Activated CD8-positive, alpha-beta T cell treated with anti-CD3 and anti-CD28 coated beads, Interleukin-2, amount 10 ng/mL, durations not matched to agents 7 days and 5 days (primary cell): Measurements from ENCODE around the gene TRERF1. TPM values are rescaled to one million over a fixed set of nuclear protein-coding genes. Genes with fewer than 3 reads are reported as not detected.
"Not testable (repeated sequence)": the region's sequence is repeated elsewhere in the genome, so short reads cannot be mapped to it uniquely, and the experiment has no call there.

Source experiments
- ATAC-seq: fragments of 150-1000 bp; cut with Tn5 transposase; one replicate; pipeline ENCODE4 v1.10.0; 2021; ENCODE audit warnings: moderate library complexity
- CTCF ChIA-PET: fragments of 350-600 bp; sonication (Branson Sonifier 250); formaldehyde crosslinking; loops from one replicate; lab custom pipeline; 2021; ENCODE audit warnings: antibody characterized with exemption; lab: Charles Lee
- POLR2A ChIA-PET: fragments of 350-600 bp; sonication (Branson Sonifier 250); formaldehyde crosslinking; loops from one replicate; lab custom pipeline; 2021; ENCODE audit warnings: antibody characterized with exemption; lab: Charles Lee
- DNase-seq: peaks from one replicate; pipeline ENCODE4 v3.0.0-alpha.2; 2020
- H3K27ac Mint-ChIP-seq: one replicate; pipeline ENCODE4 v1.8.0; 2021; ENCODE audit warnings: mild to moderate bottlenecking, mixed read lengths
- H3K27me3 Mint-ChIP-seq: one replicate; pipeline ENCODE4 v1.8.0; 2021; ENCODE audit warnings: low read depth, mixed read lengths
- H3K36me3 Mint-ChIP-seq: one replicate; pipeline ENCODE4 v1.8.0; 2021; ENCODE audit warnings: low read depth, mixed read lengths
- H3K4me1 Mint-ChIP-seq: one replicate; pipeline ENCODE4 v1.8.0; 2021; ENCODE audit warnings: low read depth, mixed read lengths
- H3K4me3 Mint-ChIP-seq: one replicate; pipeline ENCODE4 v1.8.0; 2021; ENCODE audit warnings: mild to moderate bottlenecking, mixed read lengths
- H3K9me3 Mint-ChIP-seq: one replicate; pipeline ENCODE4 v1.8.0; 2022; ENCODE audit warnings: mixed read lengths; ENCODE audit not compliant: insufficient read depth
- total RNA-seq, 2 experiments: library from RNA; stranded (reverse); gene quantifications; one replicate each; pipeline ENCODE4 v1.2.3, GENCODE V29; 2021

The TRERF1 gene
- total RNA-seq, 2 experiments from 2014 or later = 11.3 to 11.8 TPM

DNA sequence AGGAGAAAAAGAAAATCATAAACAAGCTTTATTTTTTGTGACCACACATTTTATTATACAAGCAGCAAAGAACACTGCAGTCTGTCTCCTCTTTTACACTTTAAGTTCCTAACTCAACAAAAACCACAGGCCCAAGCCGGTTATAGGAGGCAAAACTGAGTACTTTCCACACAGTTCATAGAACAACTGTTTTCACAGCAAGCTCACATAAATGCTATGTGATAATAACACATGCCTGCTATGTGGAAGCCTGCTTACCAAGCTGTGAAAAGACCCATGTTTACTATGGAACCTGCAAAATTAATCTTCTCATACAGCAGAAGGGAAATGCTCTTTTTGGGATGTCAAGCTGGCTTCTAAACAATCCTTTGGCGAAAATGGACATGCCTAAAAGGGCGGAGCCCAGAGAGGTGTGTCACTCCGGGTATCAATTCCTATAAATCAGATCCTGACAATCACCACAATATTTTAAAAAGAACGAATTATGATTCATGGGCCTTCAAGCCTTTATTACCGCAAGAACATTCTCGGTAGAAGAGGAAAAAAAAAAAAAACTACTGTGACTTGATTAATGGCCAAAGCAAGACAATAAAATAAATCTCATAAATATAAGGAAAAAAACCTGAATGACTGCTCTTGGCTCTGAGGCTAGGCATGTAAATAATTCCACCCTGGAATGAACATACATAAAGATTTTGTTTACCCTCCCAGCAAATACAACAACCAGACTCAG is 2.6 kb downstream of the TRERF1 start:
- Mint-ChIP-seq H3K27ac (no peak overlapping the region), H3K9me3 (no peaks in the 10 kb centered on the region), H3K4me1 (peaks cover 56% of the 10 kb centered on the region), H3K27me3 (peaks cover 3% of the 10 kb centered on the region), H3K4me3 (peak overlapping the region; percentile 91), H3K36me3 (peaks cover 41% of the 10 kb centered on the region)
- DNase-seq = no peak
- ATAC-seq = no peak
- CTCF ChIA-PET = interaction anchor here (0.7 to 1.1 kb wide), 6 partner anchors 16 to 235 kb away, joined by 3 to 5 read pairs (median 4); no protein-coding TSS in a partner anchor
- POLR2A ChIA-PET = interaction anchor here (0.6 kb wide), 1 partner anchor 486 kb away, joined by 3 read pairs; no protein-coding TSS in a partner anchor

DNA sequence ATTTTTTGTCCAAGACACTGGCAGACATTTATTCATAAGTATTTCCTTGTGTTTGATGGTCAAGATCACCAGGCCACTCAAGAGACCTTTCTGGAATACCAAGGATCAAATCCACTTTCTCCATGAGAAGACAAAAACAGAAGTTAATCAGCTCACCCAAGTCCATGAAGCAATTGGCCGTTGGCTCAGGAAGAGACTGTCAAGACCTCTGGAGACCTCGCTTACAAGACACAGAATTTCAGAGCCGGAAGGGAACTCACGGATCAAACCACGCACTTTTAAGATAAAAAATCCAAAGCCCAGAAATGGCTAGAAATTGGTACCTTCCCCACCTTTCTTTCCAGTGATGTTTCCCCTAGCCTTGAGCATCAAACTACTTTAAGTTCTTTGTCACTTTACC is 3.3 kb downstream of the TRERF1 start:
- ChIA-PET CTCF (interaction anchor here (0.8 to 1.1 kb wide), 3 partner anchors 58 to 234 kb away, joined by 3 to 5 read pairs (median 4); no protein-coding TSS in a partner anchor), POLR2A (no interaction called here)
- Mint-ChIP-seq H3K4me3 (no peak overlapping the region), H3K27me3 (no peaks in the 10 kb centered on the region), H3K36me3 (peaks cover 41% of the 10 kb centered on the region), H3K4me1 (peaks cover 49% of the 10 kb centered on the region), H3K9me3 (no peaks in the 10 kb centered on the region), H3K27ac (no peak overlapping the region)
- ATAC-seq = no peak
- no peak for DNase-seq

DNA sequence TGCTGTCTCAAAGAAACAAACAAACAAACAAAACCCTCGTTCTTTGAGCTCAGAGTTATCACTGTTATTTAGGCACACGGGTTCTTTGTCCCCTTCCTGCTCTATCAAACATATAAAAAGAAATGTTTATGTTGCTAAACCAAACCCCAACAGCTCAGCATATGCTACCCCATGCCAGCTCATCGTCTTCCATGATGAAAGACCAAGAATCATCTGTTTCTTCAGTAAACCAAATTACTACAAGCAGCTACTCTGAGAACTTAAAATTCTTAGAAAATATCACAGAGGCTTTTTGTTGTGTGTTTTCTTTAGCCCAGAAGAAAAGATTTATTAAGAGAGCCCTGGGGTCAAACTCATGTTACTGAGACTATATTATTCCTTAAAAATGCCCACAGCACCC is 4.7 kb downstream of the TRERF1 start:
- Mint-ChIP-seq H3K27ac (no peak overlapping the region), H3K9me3 (no peaks in the 10 kb centered on the region), H3K4me1 (peaks cover 48% of the 10 kb centered on the region), H3K4me3 (no peak overlapping the region), H3K36me3 (peaks cover 41% of the 10 kb centered on the region), H3K27me3 (no peaks in the 10 kb centered on the region)
- ATAC-seq = no peak
- no peak for DNase-seq
- POLR2A ChIA-PET = interaction anchor here (1.0 kb wide), 1 partner anchor 24 kb away, joined by 4 read pairs; no protein-coding TSS in a partner anchor
- CTCF ChIA-PET = interaction anchor here (1.1 to 2.1 kb wide), 3 partner anchors 57 to 101 kb away, joined by 3 to 11 read pairs (median 10); no protein-coding TSS in a partner anchor

DNA sequence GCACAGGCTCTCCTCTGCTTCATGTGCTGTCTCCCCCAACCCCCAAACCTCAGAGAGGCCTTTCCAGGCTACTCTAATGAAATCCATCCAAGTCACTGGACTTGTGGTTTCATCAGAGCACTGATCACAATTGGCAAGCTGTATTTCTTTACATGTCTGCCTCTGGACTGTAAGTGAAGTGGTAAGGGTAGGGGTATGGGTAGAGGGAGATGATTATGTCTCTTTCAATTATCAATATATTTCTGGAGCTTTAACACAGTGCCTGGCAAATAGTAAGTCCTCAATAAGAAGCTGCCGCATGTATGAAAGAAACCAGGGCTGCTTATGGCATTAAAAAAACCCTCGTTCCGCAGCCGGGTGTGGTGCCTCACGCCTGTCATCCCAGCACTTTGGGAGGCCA is 5.4 kb downstream of the TRERF1 start:
- POLR2A ChIA-PET = interaction anchor here (1.0 kb wide), 1 partner anchor 23 kb away, joined by 4 read pairs; no protein-coding TSS in a partner anchor
- H3K27me3 Mint-ChIP-seq = no peaks in the 10 kb centered on the region
- DNase-seq (no peak), ATAC-seq (no peak)
- no peaks in the 10 kb centered on the region for H3K9me3 Mint-ChIP-seq
- H3K36me3 Mint-ChIP-seq = peaks cover 41% of the 10 kb centered on the region
- no peak overlapping the region for H3K27ac Mint-ChIP-seq
- H3K4me3 Mint-ChIP-seq = no peak overlapping the region
- peaks cover 50% of the 10 kb centered on the region for H3K4me1 Mint-ChIP-seq
- CTCF ChIA-PET = interaction anchor here (1.1 to 2.1 kb wide), 3 partner anchors 57 to 101 kb away, joined by 3 to 11 read pairs (median 10); no protein-coding TSS in a partner anchor

DNA sequence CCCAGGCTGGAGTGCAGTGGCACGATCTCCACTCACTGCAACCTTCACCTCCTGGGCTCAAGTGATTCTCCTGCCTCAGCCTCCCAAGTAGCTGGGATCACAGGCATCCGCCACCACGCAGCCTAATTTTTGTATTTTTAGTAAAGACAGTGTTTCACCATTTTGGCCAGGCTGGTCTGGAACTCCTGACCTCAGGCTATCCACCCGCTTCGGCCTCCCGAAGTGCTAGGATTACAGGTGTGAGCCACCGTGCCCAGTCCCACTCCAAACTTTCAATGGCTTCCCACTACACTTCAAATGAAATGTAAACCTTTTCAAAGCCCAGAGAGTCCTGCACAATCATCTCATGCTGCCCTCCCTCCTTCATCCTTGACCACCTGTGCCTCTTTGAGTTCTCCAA is 5.8 kb downstream of the TRERF1 start:
- ATAC-seq = not testable (repeated sequence)

DNA sequence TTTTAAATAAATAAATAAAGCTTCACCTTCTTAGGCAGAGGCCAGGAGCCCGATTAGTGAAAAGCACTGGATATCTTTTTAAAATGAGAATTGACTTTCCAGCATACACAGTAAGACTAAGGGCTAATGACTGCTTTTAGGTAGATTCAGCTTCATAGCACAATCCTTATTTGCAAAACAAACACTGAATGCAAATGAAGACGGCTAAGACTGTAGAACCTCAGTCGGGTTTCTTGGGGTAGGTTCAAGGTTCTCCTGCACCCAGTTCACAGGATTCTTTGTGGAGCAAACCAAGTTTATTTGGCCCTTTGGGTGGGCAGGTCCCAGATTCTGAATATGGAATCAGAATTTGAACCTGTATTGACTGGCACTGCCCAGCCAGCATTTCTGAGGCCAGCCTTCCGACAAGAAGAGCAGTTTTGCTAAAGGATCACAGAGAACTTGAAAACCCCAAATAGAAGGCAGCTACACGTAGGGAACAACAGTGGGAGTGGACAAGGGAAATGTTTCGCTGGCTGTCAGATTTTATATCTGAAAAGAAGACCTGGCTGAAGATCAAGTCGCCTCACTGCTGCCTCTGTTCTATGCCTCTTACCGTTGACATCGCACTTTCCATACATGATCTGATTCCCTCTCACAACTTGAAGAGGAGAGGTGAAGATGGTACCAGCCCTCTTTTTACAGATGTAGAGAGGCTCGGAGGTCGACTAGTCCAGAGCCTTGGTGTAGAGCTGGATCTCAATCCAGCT is 8.2 kb downstream of the TRERF1 start:
- Mint-ChIP-seq H3K4me3 (no peak overlapping the region), H3K27ac (no peak overlapping the region)
- CTCF ChIA-PET = interaction anchor here (1.1 to 1.5 kb wide), 2 partner anchors 9 to 88 kb away, joined by 3 read pairs; no protein-coding TSS in a partner anchor

More for the DNA sequence above, 5.8 kb downstream of the TRERF1 start:
- H3K4me1 Mint-ChIP-seq = peaks cover 52% of the 10 kb centered on the region
- H3K27me3 Mint-ChIP-seq, DNase-seq, H3K4me3 Mint-ChIP-seq, H3K27ac Mint-ChIP-seq, H3K9me3 Mint-ChIP-seq, POLR2A ChIA-PET: not testable (repeated sequence)
- H3K36me3 Mint-ChIP-seq = peaks cover 41% of the 10 kb centered on the region
- CTCF ChIA-PET = interaction anchor here (1.1 to 2.1 kb wide), 2 partner anchors 86 to 102 kb away, joined by 3 to 10 read pairs; no protein-coding TSS in a partner anchor

DNA sequence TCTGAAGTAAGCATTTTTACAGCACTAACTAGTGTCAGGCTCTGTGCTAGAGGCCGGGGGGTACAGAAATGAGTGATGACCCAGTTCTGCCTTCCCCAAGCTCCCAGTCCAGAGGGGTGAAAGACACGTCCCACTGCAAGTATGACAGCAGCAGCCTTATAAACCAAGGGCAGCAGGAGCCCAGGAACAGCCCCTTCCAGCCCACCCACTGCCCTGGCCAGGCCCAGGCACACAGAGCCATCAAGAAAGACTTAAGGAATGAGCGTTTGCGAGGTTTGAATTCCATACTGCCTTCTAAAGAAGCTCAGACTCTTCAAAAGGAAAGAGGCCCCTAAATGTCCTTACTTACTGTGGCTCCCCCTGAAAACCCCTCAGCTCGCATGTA is 10.0 kb downstream of the TRERF1 start:
- ATAC-seq (no peak), DNase-seq (no peak)
- CTCF ChIA-PET = interaction anchor here (0.9 to 4.2 kb wide), 9 partner anchors 9 to 181 kb away, joined by 3 to 13 read pairs (median 3); no protein-coding TSS in a partner anchor
- POLR2A ChIA-PET = interaction anchor here (0.7 to 0.8 kb wide), 2 partner anchors 9 to 82 kb away, joined by 3 to 4 read pairs; no protein-coding TSS in a partner anchor
- H3K9me3 Mint-ChIP-seq = no peaks in the 10 kb centered on the region
- H3K27ac Mint-ChIP-seq = no peak overlapping the region
- no peaks in the 10 kb centered on the region for H3K27me3 Mint-ChIP-seq
- H3K4me3 Mint-ChIP-seq = no peak overlapping the region
- H3K36me3 Mint-ChIP-seq = peaks cover 26% of the 10 kb centered on the region
- peaks cover 20% of the 10 kb centered on the region for H3K4me1 Mint-ChIP-seq

More for the DNA sequence above, 8.2 kb downstream of the TRERF1 start:
- no peak for DNase-seq
- POLR2A ChIA-PET = interaction anchor here (1.1 kb wide), 1 partner anchor 9 kb away, joined by 3 read pairs; no protein-coding TSS in a partner anchor
- Mint-ChIP-seq H3K27me3 (no peaks in the 10 kb centered on the region), H3K4me1 (peaks cover 31% of the 10 kb centered on the region), H3K9me3 (no peaks in the 10 kb centered on the region), H3K36me3 (peaks cover 31% of the 10 kb centered on the region)
- no peak for ATAC-seq

DNA sequence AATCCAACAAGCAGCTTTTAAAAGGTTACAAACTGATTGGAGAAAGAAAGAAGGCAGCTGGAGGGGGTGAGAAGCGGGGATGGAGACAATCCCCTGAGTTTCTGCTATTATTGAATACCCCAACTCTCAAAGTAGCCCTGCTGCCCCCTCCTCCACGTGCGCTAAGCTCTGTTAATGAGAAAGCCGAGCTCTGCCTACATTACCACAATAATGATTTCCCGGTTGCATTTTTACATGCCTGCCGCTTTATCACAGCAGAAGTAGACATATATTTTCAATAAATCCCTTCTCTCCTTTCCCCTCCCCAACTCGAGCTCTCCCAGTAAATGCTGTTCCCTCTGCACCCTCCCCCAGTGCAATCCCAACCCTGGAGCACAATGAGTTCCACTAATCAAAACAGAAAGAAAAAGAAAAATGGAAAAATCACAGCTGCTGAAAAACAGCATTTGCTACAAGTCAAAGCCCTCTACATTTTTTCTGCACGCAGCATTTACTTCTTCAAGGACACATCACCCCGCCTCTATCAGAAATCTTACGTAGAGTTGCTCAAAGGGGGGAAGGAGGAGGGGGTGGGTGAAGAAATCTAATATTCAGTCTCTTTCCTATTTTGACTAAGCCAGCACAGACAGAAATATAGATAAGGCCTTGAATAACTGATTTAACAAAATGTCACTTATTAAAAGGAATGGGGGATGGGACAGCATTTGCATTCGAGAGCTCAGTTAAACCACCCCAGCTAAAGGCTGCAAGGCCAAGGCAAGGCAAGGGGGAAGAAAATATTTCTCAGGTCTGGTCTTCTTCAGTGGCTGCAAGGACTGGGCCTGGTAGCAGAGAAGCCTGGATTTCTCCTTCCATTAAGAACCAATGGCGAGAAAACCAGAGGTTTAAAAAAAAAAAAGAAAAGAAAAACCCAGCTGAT is 10.7 kb downstream of the TRERF1 start:
- CTCF ChIA-PET = interaction anchor here (1.1 to 4.2 kb wide), 6 partner anchors 9 to 131 kb away, joined by 3 to 13 read pairs (median 4); no protein-coding TSS in a partner anchor
- no peak for ATAC-seq

DNA sequence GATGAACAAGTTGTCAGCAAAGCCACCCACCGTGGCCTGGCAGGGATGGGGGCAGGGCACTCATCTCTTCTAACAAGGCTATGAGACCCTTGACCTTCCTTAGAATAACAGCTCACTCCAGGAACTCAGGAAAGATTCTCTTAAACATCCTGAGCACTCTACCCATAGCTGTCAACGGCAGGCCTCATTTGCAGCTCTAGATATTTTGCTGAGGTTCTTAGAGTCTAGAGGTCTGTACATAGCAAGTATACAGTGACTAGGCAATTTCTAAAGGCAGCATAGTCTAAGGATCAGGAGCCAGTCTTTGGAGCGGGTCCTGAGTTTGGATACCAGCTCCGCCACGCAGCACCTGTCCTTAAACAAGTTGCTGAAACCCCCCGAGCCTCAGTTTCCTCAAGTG is 11.7 kb downstream of the TRERF1 start:
- H3K4me1 Mint-ChIP-seq = peaks cover 13% of the 10 kb centered on the region

More for the DNA sequence above, 10.7 kb downstream of the TRERF1 start:
- Mint-ChIP-seq H3K27ac (no peak overlapping the region), H3K9me3 (no peaks in the 10 kb centered on the region), H3K27me3 (no peaks in the 10 kb centered on the region), H3K36me3 (peaks cover 22% of the 10 kb centered on the region), H3K4me3 (no peak overlapping the region), H3K4me1 (peaks cover 17% of the 10 kb centered on the region)
- DNase-seq = no peak
- POLR2A ChIA-PET = interaction anchor here (0.8 kb wide), 1 partner anchor 10 kb away, joined by 3 read pairs; no protein-coding TSS in a partner anchor

DNA sequence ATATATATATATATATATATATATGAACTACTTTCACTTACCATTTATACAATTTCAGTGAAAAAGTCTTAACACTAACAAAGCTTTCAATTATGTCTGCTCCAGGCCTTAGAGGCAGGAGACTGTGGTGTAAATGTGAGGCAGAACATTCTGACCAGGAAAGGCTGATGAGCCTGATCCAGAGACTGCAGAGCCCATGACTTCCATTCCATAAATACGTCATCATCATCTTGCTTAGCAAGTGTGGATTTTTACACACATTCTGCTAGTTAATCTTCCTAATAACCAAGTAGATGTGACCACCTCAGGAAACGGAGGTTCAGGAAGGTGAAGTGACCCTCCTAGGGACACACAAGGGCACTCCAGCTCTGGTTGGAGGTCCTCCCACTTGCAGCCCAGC is 14.9 kb downstream of the TRERF1 start:
- Mint-ChIP-seq H3K4me3 (no peak overlapping the region), H3K27ac (no peak overlapping the region), H3K27me3 (no peaks in the 10 kb centered on the region), H3K9me3 (peaks cover 12% of the 10 kb centered on the region), H3K4me1 (peaks cover 8% of the 10 kb centered on the region), H3K36me3 (peaks cover 32% of the 10 kb centered on the region)
- POLR2A ChIA-PET = no interaction called here
- ATAC-seq (no peak), DNase-seq (no peak)
- CTCF ChIA-PET = no interaction called here

More for the DNA sequence above, 11.7 kb downstream of the TRERF1 start:
- ATAC-seq = no peak
- ChIA-PET POLR2A (no interaction called here), CTCF (interaction anchor here (1.2 to 4.2 kb wide), 3 partner anchors 8 to 108 kb away, joined by 3 to 13 read pairs (median 3); no protein-coding TSS in a partner anchor)
- Mint-ChIP-seq H3K9me3 (no peaks in the 10 kb centered on the region), H3K36me3 (peaks cover 18% of the 10 kb centered on the region), H3K4me3 (no peak overlapping the region), H3K27ac (no peak overlapping the region), H3K27me3 (no peaks in the 10 kb centered on the region)
- no peak for DNase-seq
